Sigmoid colon (tissue), 7 donors: Measurements from ENCODE around the gene CCDC38. TPM values are rescaled to one million over a fixed set of nuclear protein-coding genes. Genes with fewer than 3 reads are reported as not detected.
"Not testable (repeated sequence)": the region's sequence is repeated elsewhere in the genome, so short reads cannot be mapped to it uniquely, and the experiment has no call there.

ENCODE experiments used
- DNase-seq: peaks from one replicate; pipeline ENCODE4 v3.0.0-alpha.2; 2019
- H3K27ac ChIP-seq, 4 donors: fragments of 200-600 bp; sonication (generic); one replicate each; pipeline ENCODE4 v1.5.1; 2016 to 2019; ENCODE audit warnings: mild to moderate bottlenecking in 1 of 4
- H3K27me3 ChIP-seq, 3 donors: fragments of 200-600 bp; sonication (generic); one replicate each; pipeline ENCODE4 v1.5.1; 2019; ENCODE audit warnings: mild to moderate bottlenecking in 1 of 3
- H3K36me3 ChIP-seq, 4 donors: fragments of 200-600 bp; sonication (generic); one replicate each; pipeline ENCODE4 v1.5.1; 2016 to 2019
- H3K4me1 ChIP-seq, 4 donors: fragments of 200-600 bp; sonication (generic); one replicate each; pipeline ENCODE4 v1.5.1; 2017 to 2019
- H3K4me3 ChIP-seq, 4 donors: fragments of 200-600 bp; sonication (generic); one replicate each; pipeline ENCODE4 v1.5.1; 2017 to 2019; ENCODE audit warnings: mild to moderate bottlenecking in 2 of 4, moderate library complexity in 1 of 4
- H3K9me3 ChIP-seq, 4 donors: fragments of 200-600 bp in 3 of 4; sonication (generic) in 3 of 4; one replicate each; pipeline versions ENCODE4 v1.5.1 to v1.6.1; 2013 to 2019
- CTCF ChIP-seq, 4 experiments: fragments of 450-650 bp in 3 of 4; fragments of 200-600 bp in 1 of 4; IDR thresholded peaks; one replicate each; pipeline ENCODE4 v1.5.1; 2016 to 2019; ENCODE audit warnings: antibody characterized with exemption in 4 of 4, mild to moderate bottlenecking in 3 of 4, moderate library complexity in 2 of 4
- EP300 ChIP-seq, 4 donors: sonication (generic); formaldehyde crosslinking; IDR thresholded peaks; one replicate each; pipeline ENCODE4 v1.6.1; 2017; ENCODE audit warnings: antibody characterized with exemption in 4 of 4
- POLR2A ChIP-seq, 2 donors: fragments of 450-650 bp; IDR thresholded peaks; one replicate each; pipeline ENCODE4 v1.6.1; 2016; ENCODE audit warnings: antibody characterized with exemption in 2 of 2, mild to moderate bottlenecking in 2 of 2, moderate library complexity in 2 of 2
- POLR2AphosphoS5 ChIP-seq, 4 donors: sonication (generic); formaldehyde crosslinking; IDR thresholded peaks; one replicate each; pipeline ENCODE4 v1.6.1; 2017; ENCODE audit warnings: antibody characterized with exemption in 4 of 4
- WGBS, 2 donors: extraction: QIAGEN DNeasy Blood & Tissue Kit; methylation state at CpG; one replicate each; pipeline ENCODE4 v1.1.7; 2013; 5-methylcytosine and 5-hydroxymethylcytosine counted together
- intact Hi-C: fragments of 100-400 bp; cut with DNase I; formaldehyde crosslinking; loops from one replicate; pipeline ENCODE4 v1.15.1; 2023
- polyA plus RNA-seq, 3 donors: library from polyadenylated mRNA; stranded (reverse); fragments of 200-250 nt; gene quantifications; one replicate each; pipeline ENCODE4 v1.2.3, GENCODE V29; 2013
- total RNA-seq, 4 donors: library from RNA; depleted of rRNA; stranded (reverse); fragments of >200 nt; gene quantifications; one replicate each; pipeline ENCODE4 v1.1.0, GENCODE V29; 2016
- donor health status: healthy with polysubstance abuse.
- donor health status: Bipolar disorder and iron deficiency.
- donor health status: healthy.

Gene CCDC38
- total and polyA plus RNA-seq, 7 donors, result not detected

GRCh38 chr12:95972832-95973456 lies 30.5 kb upstream of the CCDC38 start:
- Histone ChIP-seq H3K4me3 (no peak overlapping the region), H3K27me3 (no peaks in the 10 kb centered on the region), H3K27ac (no peak overlapping the region), H3K36me3 (no peaks in the 10 kb centered on the region), H3K4me1 (no peaks in the 10 kb centered on the region), H3K9me3 (no peaks in the 10 kb centered on the region)
- DNase-seq, result no peak
- intact Hi-C loops, result no loop called here
- TF ChIP-seq CTCF (IDR thresholded peaks at IDR 0.05) (no peak), POLR2A (IDR thresholded peaks at IDR 0.05) (no peak), EP300 (IDR thresholded peaks at IDR 0.05) (no peak), POLR2AphosphoS5 (IDR thresholded peaks at IDR 0.05) (no peak)
- 80 to 88% methylated on average over 4 of the region's 4 CpGs for WGBS, 2 donors

GRCh38 chr12:95970905-95971304 lies 28.5 kb upstream of the CCDC38 start:
- Histone ChIP-seq H3K4me1 (no peaks in the 10 kb centered on the region), H3K27ac (no peak overlapping the region), H3K9me3 (no peaks in the 10 kb centered on the region), H3K36me3 (no peaks in the 10 kb centered on the region), H3K27me3 (no peaks in the 10 kb centered on the region), H3K4me3 (no peak overlapping the region)
- WGBS, 2 donors, result 84 to 90% methylated on average over 7 of the region's 7 CpGs
- no peak for DNase-seq
- intact Hi-C loops, result no loop called here
- TF ChIP-seq EP300 (IDR thresholded peaks at IDR 0.05) (no peak), CTCF (IDR thresholded peaks at IDR 0.05) (no peak), POLR2A (IDR thresholded peaks at IDR 0.05) (no peak), POLR2AphosphoS5 (IDR thresholded peaks at IDR 0.05) (no peak)

GRCh38 chr12:95969116-95969515 lies 26.7 kb upstream of the CCDC38 start:
- H3K27ac ChIP-seq, DNase-seq, intact Hi-C loops, H3K27me3 ChIP-seq, H3K36me3 ChIP-seq, H3K9me3 ChIP-seq, H3K4me3 ChIP-seq, H3K4me1 ChIP-seq: not testable (repeated sequence)
- WGBS, 2 donors, result 96% methylated on average over 28 of the region's 28 CpGs

- no peak for TF ChIP-seq POLR2A (IDR thresholded peaks at IDR 0.05)
- no peak for TF ChIP-seq POLR2AphosphoS5 (IDR thresholded peaks at IDR 0.05)
- no peak for TF ChIP-seq EP300 (IDR thresholded peaks at IDR 0.05)
- no peak for TF ChIP-seq CTCF (IDR thresholded peaks at IDR 0.05)
- no peak for DNase-seq
- 96% methylated on average over 2 of the region's 2 CpGs for WGBS, 2 donors
- Histone ChIP-seq H3K9me3 (no peaks in the 10 kb centered on the region), H3K27me3 (no peaks in the 10 kb centered on the region), H3K4me1 (no peaks in the 10 kb centered on the region), H3K36me3 (no peaks in the 10 kb centered on the region), H3K4me3 (no peak overlapping the region), H3K27ac (no peak overlapping the region)
- intact Hi-C loops, result no loop called here
Observed at GRCh38 chr12:95967301-95967700, 24.9 kb upstream of the CCDC38 start.

- Histone ChIP-seq H3K4me3 (no peak overlapping the region), H3K4me1 (no peaks in the 10 kb centered on the region), H3K36me3 (no peaks in the 10 kb centered on the region), H3K27me3 (no peaks in the 10 kb centered on the region), H3K27ac (no peak overlapping the region), H3K9me3 (no peaks in the 10 kb centered on the region)
- TF ChIP-seq CTCF (IDR thresholded peaks at IDR 0.05) (no peak), EP300 (IDR thresholded peaks at IDR 0.05) (no peak), POLR2A (IDR thresholded peaks at IDR 0.05) (no peak), POLR2AphosphoS5 (IDR thresholded peaks at IDR 0.05) (no peak)
- 61 to 79% methylated on average over 7 of the region's 7 CpGs for WGBS, 2 donors
- intact Hi-C loops, result no loop called here
- DNase-seq, result no peak
Observed at GRCh38 chr12:95966287-95966870, 24.0 kb upstream of the CCDC38 start.
